Measurements from ENCODE around the gene DISP2. TPM values are rescaled to one million over a fixed set of nuclear protein-coding genes. Genes with fewer than 3 reads are reported as not detected.

DISP2 gene
- total RNA-seq, 1 experiment from 2014 or later = 1.3 TPM

- Histone ChIP-seq H3K56ac (ENCODE audit: insufficient read length, low read depth, low read length) (no peak overlapping the region), H3K79me1 (ENCODE audit: insufficient read depth, low read depth, low read length, poor library complexity, severe bottlenecking) (no peaks in the 10 kb centered on the region), H4K5ac (ENCODE audit: insufficient read length, low read depth, low read length) (no peak overlapping the region), H4K8ac (replicated peaks; ENCODE audit: insufficient read length, low read depth, low read length) (no peak overlapping the region), H3K4me1 (ENCODE audit: insufficient read depth, low read length) (peaks cover 25% of the 10 kb centered on the region; the same call in 1 of the 2 replicates), H2AK5ac (ENCODE audit: insufficient read length, low read length) (no peak overlapping the region), H4K20me1 (ENCODE audit: control insufficient read depth, insufficient read depth, insufficient read length) (no peaks in the 10 kb centered on the region), H2BK15ac (ENCODE audit: low read depth, low read length) (no peak overlapping the region), H3K4ac (ENCODE audit: low read depth, low read length) (no peak overlapping the region), H4K91ac (ENCODE audit: insufficient read length, low read depth, low read length) (no peak overlapping the region), H3K4me2 (ENCODE audit: insufficient read depth, insufficient read length, low read length) (no peak overlapping the region), H3K14ac (ENCODE audit: insufficient read depth, low read length) (no peak overlapping the region), H3K79me2 (ENCODE audit: insufficient read depth, low read length) (no peaks in the 10 kb centered on the region), H3K9ac (ENCODE audit: extremely low read depth, insufficient read length, low read length) (no peak overlapping the region), H2AFZ (ENCODE audit: low read length) (no peak overlapping the region), H3T11ph (ENCODE audit: low read length) (no peak overlapping the region), H2BK5ac (ENCODE audit: insufficient read length, low read length) (no peak overlapping the region), H3K9me3 (ENCODE audit: control insufficient read depth, low read depth, low read length) (no peaks in the 10 kb centered on the region), H3K23ac (ENCODE audit: insufficient read length, low read depth, low read length) (no peak overlapping the region), H3K27me3 (ENCODE audit: insufficient read depth, low read length) (no peaks in the 10 kb centered on the region), H2BK120ac (ENCODE audit: low read depth, low read length, poor library complexity, severe bottlenecking) (no peak overlapping the region), H3K27ac (ENCODE audit: insufficient read length, low read depth, low read length) (no peak overlapping the region), H2BK20ac (ENCODE audit: low read depth, low read length, poor library complexity, severe bottlenecking) (no peak overlapping the region), H3K23me2 (ENCODE audit: insufficient read length, low read depth, low read length, poor library complexity, severe bottlenecking) (peaks cover 5% of the 10 kb centered on the region), H2BK12ac (ENCODE audit: insufficient read length, low read depth, low read length) (no peak overlapping the region), H3K18ac (ENCODE audit: insufficient read length, low read depth, low read length) (no peak overlapping the region)
- H3K27ac Mint-ChIP-seq = peak overlapping the region in 2 of 3 experiments; percentile 16 to 46; a peak in 2 of 7 replicates
- no CpG with 5 or more reads among the region's 5 CpGs for WGBS (ENCODE audit: extremely low coverage, insufficient read length, low lambda C conversion rate)
- H3K4me1 Mint-ChIP-seq = peaks cover 57% of the 10 kb centered on the region in 2 experiments
- TF ChIP-seq CTCF (conservative IDR thresholded peaks at IDR 0.05) = no peak
- peaks cover 16% of the 10 kb centered on the region for H3K27me3 Mint-ChIP-seq (ENCODE audit: low read depth)
- peaks cover 0 to 6% of the 10 kb centered on the region in 2 experiments; a peak in 1 of 5 replicates for H3K9me3 Mint-ChIP-seq
- DNase-seq = no peak
- H3K4me3 Mint-ChIP-seq = peak overlapping the region in 1 of 2 experiments; percentile 36; a peak in 1 of 5 replicates
- H3K36me3 Mint-ChIP-seq (ENCODE audit: insufficient read depth in 1 of 3, low read depth in 3 of 3) = peaks cover 4 to 28% (median 13%) of the 10 kb centered on the region in 3 experiments; a peak in 6 of 7 replicates
These were observed 29.3 kb upstream of the DISP2 start for GRCh38 chr15:40328751-40329150.
